Measurements from ENCODE around the gene LYST. TPM values are rescaled to one million over a fixed set of nuclear protein-coding genes. Genes with fewer than 3 reads are reported as not detected.
A peak's percentile ranks its signal among the peaks of the same experiment; 100 is the strongest.

Gene LYST
- total RNA-seq, 1 experiment from 2014 or later, result 23.9 TPM

GRCh38 chr1:235784950-235785349 is 81.8 kb downstream of the LYST start:
- no peak for DNase-seq (ENCODE audit: unreplicated experiment)
- H3K4me1 Mint-ChIP-seq (ENCODE audit: insufficient read depth, unreplicated experiment), result peaks cover 10% of the 10 kb centered on the region
- ChIA-PET CTCF (interaction anchor here (0.6 to 5.5 kb wide), 29 partner anchors 8 to 694 kb away, joined by 3 to 135 read pairs (median 6); partner anchors contain the start of gene B3GALNT2), POLR2A (interaction anchor here (0.8 to 4.4 kb wide), 5 partner anchors 15 to 281 kb away, joined by 3 to 24 read pairs (median 4); partner anchors contain the start of gene B3GALNT2)
- no peaks in the 10 kb centered on the region for H3K27me3 Mint-ChIP-seq (ENCODE audit: insufficient read depth, unreplicated experiment)
- no peak overlapping the region for H3K4me3 Mint-ChIP-seq (ENCODE audit: unreplicated experiment)
- intact Hi-C loops (cut with micrococcal nuclease), result no loop called here
- TF ChIP-seq CTCF (IDR thresholded peaks at IDR 0.05; ENCODE audit: unreplicated experiment), result no peak
- peaks cover 33% of the 10 kb centered on the region for H3K36me3 Mint-ChIP-seq (ENCODE audit: insufficient read depth, unreplicated experiment)
- no peak overlapping the region for H3K27ac Mint-ChIP-seq (ENCODE audit: low read depth, unreplicated experiment)
- no peaks in the 10 kb centered on the region for H3K9me3 Mint-ChIP-seq (ENCODE audit: unreplicated experiment)
- no TSS peak for BruUV-seq (replicated peaks)

- H3K4me3 Mint-ChIP-seq (ENCODE audit: unreplicated experiment), result no peak overlapping the region
- peaks cover 31% of the 10 kb centered on the region for H3K36me3 Mint-ChIP-seq (ENCODE audit: insufficient read depth, unreplicated experiment)
- ChIA-PET CTCF (interaction anchor here (0.5 to 5.5 kb wide), 114 partner anchors 9 to 1364 kb away, joined by 3 to 135 read pairs (median 4); partner anchors contain the start of genes B3GALNT2 and LYST), POLR2A (interaction anchor here (0.6 to 4.4 kb wide), 7 partner anchors 66 to 1297 kb away, joined by 3 to 24 read pairs (median 4); partner anchors contain the start of gene B3GALNT2)
- TF ChIP-seq CTCF (IDR thresholded peaks at IDR 0.05; ENCODE audit: unreplicated experiment), result peak; percentile 72
- no TSS peak for BruUV-seq (replicated peaks)
- peaks cover 10% of the 10 kb centered on the region for H3K4me1 Mint-ChIP-seq (ENCODE audit: insufficient read depth, unreplicated experiment)
- H3K27me3 Mint-ChIP-seq (ENCODE audit: insufficient read depth, unreplicated experiment), result no peaks in the 10 kb centered on the region
- DNase-seq (ENCODE audit: unreplicated experiment), result peak; percentile 73
- intact Hi-C loops (cut with micrococcal nuclease), result loop anchor here (1.0 to 2.0 kb wide), 9 partner anchors 60 to 690 kb away; partner anchors contain the start of gene B3GALNT2
- no peak overlapping the region for H3K27ac Mint-ChIP-seq (ENCODE audit: low read depth, unreplicated experiment)
- H3K9me3 Mint-ChIP-seq (ENCODE audit: unreplicated experiment), result no peaks in the 10 kb centered on the region
These were observed 83.4 kb downstream of the LYST start for GRCh38 chr1:235783148-235783776.

- Mint-ChIP-seq H3K9me3 (ENCODE audit: unreplicated experiment) (no peaks in the 10 kb centered on the region), H3K27me3 (ENCODE audit: insufficient read depth, unreplicated experiment) (no peaks in the 10 kb centered on the region), H3K27ac (ENCODE audit: low read depth, unreplicated experiment) (no peak overlapping the region), H3K36me3 (ENCODE audit: insufficient read depth, unreplicated experiment) (peaks cover 26% of the 10 kb centered on the region), H3K4me1 (ENCODE audit: insufficient read depth, unreplicated experiment) (peaks cover 10% of the 10 kb centered on the region), H3K4me3 (ENCODE audit: unreplicated experiment) (no peak overlapping the region)
- POLR2A ChIA-PET, result interaction anchor here (0.6 to 4.4 kb wide), 5 partner anchors 33 to 279 kb away, joined by 3 to 24 read pairs (median 4); partner anchors contain the start of gene B3GALNT2
- BruUV-seq (replicated peaks), result no TSS peak
- DNase-seq (ENCODE audit: unreplicated experiment), result no peak
- intact Hi-C loops (cut with micrococcal nuclease), result loop anchor here (2.0 kb wide), 3 partner anchors 184 to 340 kb away; partner anchors contain the start of gene B3GALNT2
- no peak for TF ChIP-seq CTCF (IDR thresholded peaks at IDR 0.05; ENCODE audit: unreplicated experiment)
- CTCF ChIA-PET, result interaction anchor here (0.5 to 5.5 kb wide), 79 partner anchors 10 to 1363 kb away, joined by 3 to 135 read pairs (median 5); partner anchors contain the start of gene B3GALNT2
These were observed 84.1 kb downstream of the LYST start for GRCh38 chr1:235782601-235783000.

- DNase-seq (ENCODE audit: unreplicated experiment), result no peak
- BruUV-seq (replicated peaks), result no TSS peak
These were observed 84.9 kb downstream of the LYST start for GRCh38 chr1:235781807-235782206.

More at GRCh38 chr1:235781807-235782206, 84.9 kb downstream of the LYST start:
- Mint-ChIP-seq H3K4me3 (ENCODE audit: unreplicated experiment) (no peak overlapping the region), H3K27me3 (ENCODE audit: insufficient read depth, unreplicated experiment) (no peaks in the 10 kb centered on the region), H3K4me1 (ENCODE audit: insufficient read depth, unreplicated experiment) (peaks cover 10% of the 10 kb centered on the region), H3K9me3 (ENCODE audit: unreplicated experiment) (no peaks in the 10 kb centered on the region), H3K27ac (ENCODE audit: low read depth, unreplicated experiment) (no peak overlapping the region), H3K36me3 (ENCODE audit: insufficient read depth, unreplicated experiment) (peaks cover 25% of the 10 kb centered on the region)
- intact Hi-C loops (cut with micrococcal nuclease), result loop anchor here (2.0 kb wide), 3 partner anchors 183 to 339 kb away; partner anchors contain the start of gene B3GALNT2
- CTCF ChIA-PET, result interaction anchor here (0.6 to 5.5 kb wide), 28 partner anchors 9 to 586 kb away, joined by 3 to 135 read pairs (median 4); partner anchors contain the start of gene B3GALNT2
- TF ChIP-seq CTCF (IDR thresholded peaks at IDR 0.05; ENCODE audit: unreplicated experiment), result no peak
- POLR2A ChIA-PET, result interaction anchor here (0.5 to 4.4 kb wide), 6 partner anchors 10 to 1315 kb away, joined by 3 to 24 read pairs (median 4); partner anchors contain the start of gene B3GALNT2
